Stomach (tissue), 4 donors: Measurements from ENCODE around the gene HECTD4.

Experiments
- CTCF ChIP-seq, 7 experiments: fragments of 450-650 bp in 4 of 7; fragments of 200-600 bp in 3 of 7; sonication (generic) in 3 of 7; IDR thresholded peaks; one replicate each; pipeline ENCODE4 v1.5.1; 2016 to 2019; ENCODE audit warnings: antibody characterized with exemption in 7 of 7, control low read depth in 2 of 7, mild to moderate bottlenecking in 1 of 7
- EP300 ChIP-seq: sonication (generic); formaldehyde crosslinking; IDR thresholded peaks from one replicate; pipeline ENCODE4 v1.6.1; 2017; ENCODE audit warnings: antibody characterized with exemption
- POLR2A ChIP-seq, 4 donors: fragments of 450-650 bp; IDR thresholded peaks; one replicate each; pipeline ENCODE4 v1.6.1; 2016; ENCODE audit warnings: antibody characterized with exemption in 4 of 4, control low read depth in 2 of 4, mild to moderate bottlenecking in 1 of 4, moderate library complexity in 1 of 4

GRCh38 chr12:112418608-112419296 lies 36.5 kb upstream of the HECTD4 start, which contains the start of gene PTPN11:
- peak in 2 of 4 donors; percentile 53 to 77 for TF ChIP-seq POLR2A (IDR thresholded peaks at IDR 0.05)
- peak in 3 of 7 experiments; percentile 11 to 48 (median 31) for TF ChIP-seq CTCF (IDR thresholded peaks at IDR 0.05)
- TF ChIP-seq EP300, result no peak
